ENCODE data around the gene CAPG.
"Not testable (repeated sequence)": the region's sequence is repeated elsewhere in the genome, so short reads cannot be mapped to it uniquely, and the experiment has no call there.

The CAPG gene, protein sequence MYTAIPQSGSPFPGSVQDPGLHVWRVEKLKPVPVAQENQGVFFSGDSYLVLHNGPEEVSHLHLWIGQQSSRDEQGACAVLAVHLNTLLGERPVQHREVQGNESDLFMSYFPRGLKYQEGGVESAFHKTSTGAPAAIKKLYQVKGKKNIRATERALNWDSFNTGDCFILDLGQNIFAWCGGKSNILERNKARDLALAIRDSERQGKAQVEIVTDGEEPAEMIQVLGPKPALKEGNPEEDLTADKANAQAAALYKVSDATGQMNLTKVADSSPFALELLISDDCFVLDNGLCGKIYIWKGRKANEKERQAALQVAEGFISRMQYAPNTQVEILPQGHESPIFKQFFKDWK

DNA sequence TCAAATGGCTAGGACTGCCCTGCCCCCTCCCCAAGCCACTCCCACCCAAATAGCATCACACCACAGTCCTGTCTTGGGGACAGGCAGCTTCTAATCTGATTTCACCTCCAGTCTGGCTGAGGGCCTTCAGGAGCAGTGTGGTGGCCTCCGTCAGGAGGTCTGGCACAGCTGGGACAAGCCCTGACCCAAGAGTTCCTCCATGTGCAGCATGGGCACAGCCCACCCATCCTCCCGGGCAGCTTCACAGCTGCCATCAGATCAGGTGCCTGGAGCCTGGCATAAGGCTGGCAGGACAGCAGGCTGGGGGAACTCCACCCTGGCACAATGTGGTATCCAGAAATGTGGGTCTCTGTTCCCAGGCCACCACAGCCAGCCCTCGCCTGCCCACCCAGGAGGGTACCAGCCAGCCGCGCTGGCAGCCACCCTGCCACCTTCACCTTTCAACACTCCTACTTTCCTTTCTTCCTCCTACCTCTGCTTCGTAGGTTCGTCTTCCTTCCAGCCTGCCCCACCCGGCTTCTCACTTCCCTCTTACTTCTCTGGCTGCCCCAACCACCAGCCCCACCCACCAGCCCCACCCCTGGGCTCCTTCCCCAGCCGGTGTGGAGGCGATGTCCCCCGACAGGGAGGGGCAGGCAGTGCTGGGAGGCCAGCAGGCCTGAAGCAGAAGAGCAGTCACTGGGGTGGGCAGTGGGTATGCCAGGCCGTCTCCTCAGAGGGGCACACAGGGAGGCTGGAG, at the start of gene CAPG:
Gene CAPG (minus strand): TSS at position 522 of the 739 bp plus-strand sequence. CDS start 8,221 bp downstream, outside the sequence.
- DNase-seq (ENCODE audit: low read depth): no peak

- DNase-seq (ENCODE audit: low read depth): no peak
These were observed 49.6 kb upstream of the CAPG start for GRCh38 chr2:85459771-85460170.

DNA sequence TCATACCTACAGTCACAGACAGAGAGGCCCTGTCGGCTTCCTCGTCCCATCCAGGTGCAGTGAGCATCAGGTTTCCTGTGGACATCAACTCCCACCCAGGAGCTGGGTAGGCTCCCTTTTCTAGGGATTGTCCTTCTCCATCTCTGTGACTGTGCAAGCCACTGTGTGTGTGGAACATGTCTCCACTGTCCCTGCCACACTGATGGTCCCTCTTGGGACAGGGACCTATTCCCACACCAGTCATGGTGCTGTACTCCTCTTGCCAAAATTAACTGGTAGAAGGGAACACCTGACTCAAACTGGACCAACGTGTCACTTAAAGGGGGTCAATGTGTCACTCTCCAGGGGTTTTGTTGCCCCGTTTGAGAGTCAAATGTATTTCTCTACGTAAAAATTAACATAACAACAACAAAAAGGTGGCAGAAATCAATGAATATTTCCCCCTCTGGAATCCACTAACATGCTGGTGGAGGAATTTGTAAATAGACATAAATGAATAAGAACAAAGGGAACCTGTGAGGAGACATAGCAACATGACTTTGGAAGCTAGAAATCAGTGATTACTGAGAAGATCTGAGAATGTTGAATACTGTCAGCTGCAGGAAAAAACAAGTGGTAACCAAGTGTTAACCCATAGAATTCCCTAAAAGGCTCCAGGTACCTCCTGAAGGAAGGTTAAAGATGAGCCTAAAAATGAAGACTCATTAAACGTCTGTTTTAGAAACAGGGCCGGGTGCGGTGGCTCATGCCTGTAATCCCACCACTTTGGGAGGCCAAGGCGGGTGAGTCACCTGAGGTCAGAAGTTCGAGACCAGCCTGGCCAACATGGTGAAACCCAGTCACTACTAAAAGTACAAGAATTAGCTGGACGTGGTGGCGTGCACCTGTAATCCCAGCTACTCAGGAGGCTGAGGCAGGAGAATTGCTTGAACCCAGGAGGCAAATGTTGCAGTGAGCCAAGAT, 48.7 kb upstream of the CAPG start:
- no peak for DNase-seq (ENCODE audit: low read depth)

DNA sequence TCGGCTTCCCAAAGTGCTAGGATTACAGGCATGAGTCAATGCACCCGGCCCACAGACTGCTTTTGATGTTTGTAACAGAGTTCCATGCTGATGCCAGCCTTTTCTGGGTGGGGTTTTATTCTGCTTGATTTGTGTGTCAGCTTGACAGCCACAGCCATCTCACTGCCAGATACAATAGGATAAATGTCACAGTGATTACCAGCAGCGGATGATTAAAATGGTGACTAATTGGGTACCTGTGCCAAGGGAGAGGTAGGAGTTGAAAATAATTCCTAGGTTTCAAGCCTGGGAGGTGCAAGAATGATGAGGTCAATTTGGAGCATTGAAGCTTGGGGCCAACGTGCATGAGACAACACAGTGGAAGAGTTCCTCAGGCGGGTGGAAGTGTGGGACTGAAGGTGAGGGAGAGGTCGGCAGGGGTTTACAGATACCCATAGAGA, 47.7 kb upstream of the CAPG start:
- no peak for DNase-seq (ENCODE audit: low read depth)

- no peak for DNase-seq (ENCODE audit: low read depth)
These were observed 46.9 kb upstream of the CAPG start for GRCh38 chr2:85457043-85457442.

- DNase-seq (ENCODE audit: low read depth): no peak
These were observed 45.5 kb upstream of the CAPG start for GRCh38 chr2:85455552-85456090.

DNA sequence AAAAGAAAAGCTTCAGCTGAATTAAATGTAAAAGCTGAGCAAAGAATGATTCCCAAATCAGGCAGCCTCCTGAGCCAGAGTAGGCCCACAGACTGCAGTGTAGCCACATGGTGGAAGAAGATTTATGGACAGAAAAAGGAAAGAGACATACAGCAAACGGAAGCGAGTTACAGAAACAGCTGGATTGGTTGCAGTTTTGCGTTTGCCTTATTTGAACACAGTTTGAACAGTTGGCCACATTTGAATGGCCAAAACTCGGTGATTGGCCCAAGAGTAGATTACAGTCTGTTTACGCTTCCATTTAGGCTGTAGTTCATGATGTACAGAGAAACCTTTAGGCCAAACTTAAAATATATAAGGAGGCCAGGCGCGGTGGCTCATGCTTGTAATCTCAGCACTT, 43.4 kb upstream of the CAPG start:
- DNase-seq (ENCODE audit: low read depth): no peak

- no peak for DNase-seq (ENCODE audit: low read depth)
These were observed 42.1 kb upstream of the CAPG start for GRCh38 chr2:85452237-85452636.

- no peak for DNase-seq (ENCODE audit: low read depth)
These were observed 39.0 kb upstream of the CAPG start for GRCh38 chr2:85449214-85449588.

DNA sequence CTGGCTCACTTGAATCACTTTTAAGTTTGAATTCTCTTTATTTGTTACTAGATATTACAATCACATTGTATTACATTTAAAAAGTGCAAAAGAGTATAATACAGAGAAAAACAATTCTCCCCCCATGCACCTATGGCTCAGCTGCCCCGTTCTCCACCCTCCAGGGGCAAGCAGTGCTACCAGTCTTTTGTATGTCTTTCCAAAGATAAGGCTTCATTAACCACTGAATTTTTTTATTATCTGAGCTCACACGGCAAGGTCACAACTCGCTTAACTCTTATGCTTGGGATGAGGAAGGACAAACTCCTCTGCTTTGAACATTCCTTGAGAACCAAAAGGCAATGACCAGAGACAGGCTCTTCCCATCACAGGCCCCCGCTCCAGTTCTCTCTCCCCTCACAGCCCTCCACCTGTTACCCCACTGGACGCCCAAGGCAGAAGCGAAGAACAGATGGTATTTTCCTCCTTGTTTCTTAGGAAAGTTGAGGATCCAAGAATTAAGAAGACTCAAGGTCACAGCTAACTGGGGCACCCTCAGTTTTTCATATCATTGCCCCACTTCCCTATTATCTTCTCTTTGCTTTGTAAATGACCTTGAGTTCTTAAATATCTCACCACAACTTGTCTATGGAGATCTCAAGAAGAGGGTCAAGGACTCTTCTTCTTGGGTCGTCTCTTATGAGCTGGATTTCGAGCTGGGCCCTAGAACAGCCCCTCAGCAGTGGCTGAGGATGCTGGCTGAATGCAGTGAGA, 38.5 kb upstream of the CAPG start:
- no peak for DNase-seq (ENCODE audit: low read depth)

DNA sequence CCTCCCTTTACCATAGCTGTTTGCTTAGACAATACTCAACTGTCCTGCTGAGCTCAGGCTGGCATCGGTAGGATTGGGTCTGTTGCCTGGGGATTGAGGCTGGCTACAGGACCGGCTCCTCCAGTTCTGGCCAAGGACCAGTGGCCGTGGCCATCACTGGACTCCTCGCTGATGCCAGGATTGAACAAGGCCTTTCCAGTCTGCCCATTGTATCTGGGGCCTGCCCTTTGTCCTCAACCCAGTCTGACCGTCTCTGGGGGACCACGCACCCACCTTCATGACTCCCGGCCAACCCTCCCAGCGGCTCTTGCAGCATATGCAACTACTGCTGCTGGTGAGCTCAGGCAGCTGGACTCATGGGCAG, 37.0 kb upstream of the CAPG start:
- DNase-seq (ENCODE audit: low read depth): no peak

GRCh38 chr2:85446296-85447221, 36.4 kb upstream of the CAPG start:
- DNase-seq (ENCODE audit: low read depth): no peak

GRCh38 chr2:85445316-85446295, 35.4 kb upstream of the CAPG start:
- DNase-seq (ENCODE audit: low read depth): no peak

DNA sequence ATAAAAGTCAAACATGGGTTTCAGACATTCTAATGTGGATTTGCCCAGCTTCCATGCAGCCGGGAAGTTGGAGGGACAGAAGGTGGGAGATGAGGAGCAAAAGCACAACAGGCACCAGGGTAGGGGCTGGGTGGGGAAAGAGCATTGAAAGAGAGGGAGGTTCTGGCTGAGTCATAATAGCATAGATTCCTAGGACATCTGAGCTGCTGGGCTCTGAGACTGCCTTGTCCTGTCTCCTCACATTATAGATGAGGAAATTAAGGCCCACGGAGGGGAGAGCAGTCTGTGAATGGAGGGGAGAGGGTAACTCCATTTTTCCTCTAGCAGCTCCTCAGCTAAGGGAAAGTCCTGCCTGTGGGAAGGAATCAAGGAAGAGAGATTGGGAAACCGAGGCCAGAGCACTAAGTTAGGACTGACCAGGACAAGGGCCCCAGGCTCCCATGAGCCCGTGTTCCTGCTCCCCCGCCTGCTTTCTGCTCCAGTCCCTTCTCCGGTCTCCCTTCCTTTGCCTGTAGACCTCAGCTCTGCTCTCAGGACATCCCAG, 34.5 kb upstream of the CAPG start:
- DNase-seq (ENCODE audit: low read depth): no peak

- DNase-seq (ENCODE audit: low read depth): no peak
These were observed 31.7 kb upstream of the CAPG start for GRCh38 chr2:85441864-85442263.

GRCh38 chr2:85440729-85441128, 30.6 kb upstream of the CAPG start:
- no peak for DNase-seq (ENCODE audit: low read depth)

DNA sequence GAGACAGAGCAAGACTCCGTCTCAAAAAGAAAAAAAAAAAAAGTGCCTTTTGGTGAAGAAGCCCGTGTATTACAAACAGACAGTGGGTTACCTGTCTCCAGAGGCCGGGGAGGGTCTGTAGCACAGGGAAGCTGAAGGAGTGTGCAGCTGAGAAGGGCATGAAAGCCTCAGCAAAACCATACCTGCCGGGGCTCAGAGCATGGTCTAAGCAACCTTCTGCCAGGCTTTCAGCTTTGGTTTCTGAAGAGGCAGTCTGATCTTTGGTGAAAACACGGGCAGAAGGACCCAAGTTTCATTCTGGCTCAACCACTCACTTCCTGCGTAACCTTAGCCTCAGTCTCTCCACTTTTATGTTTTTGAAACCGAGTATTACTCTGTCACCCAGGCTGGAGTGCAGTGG, 29.8 kb upstream of the CAPG start:
- no peak for DNase-seq (ENCODE audit: low read depth)

- DNase-seq (ENCODE audit: low read depth): not testable (repeated sequence)
These were observed 29.4 kb upstream of the CAPG start for GRCh38 chr2:85439569-85439968.

GRCh38 chr2:85439025-85439472, 28.9 kb upstream of the CAPG start:
- DNase-seq (ENCODE audit: low read depth): no peak
